Suprapubic skin (tissue), 4 donors: Measurements from ENCODE around the gene MTFR1L.

Experiments
- EP300 ChIP-seq: sonication (generic); formaldehyde crosslinking; IDR thresholded peaks from one replicate; pipeline ENCODE4 v1.6.1; 2017; ENCODE audit warnings: antibody characterized with exemption
- POLR2A ChIP-seq, 2 donors: fragments of 450-650 bp; IDR thresholded peaks; one replicate each; pipeline ENCODE4 v1.6.1; 2017; ENCODE audit warnings: antibody characterized with exemption in 2 of 2, mild to moderate bottlenecking in 2 of 2, moderate library complexity in 2 of 2
- POLR2AphosphoS5 ChIP-seq, 3 donors: sonication (generic); formaldehyde crosslinking; IDR thresholded peaks; one replicate each; pipeline ENCODE4 v1.6.1; 2017; ENCODE audit warnings: antibody characterized with exemption in 3 of 3
- TF ChIP-seq, protein P1 (sequence below), 2 donors: fragments of 200-600 bp in 1 of 2; fragments of 450-650 bp in 1 of 2; sonication (generic) in 1 of 2; IDR thresholded peaks; one replicate each; pipeline ENCODE4 v1.5.1; 2016 to 2019; ENCODE audit warnings: antibody characterized with exemption in 2 of 2, mild to moderate bottlenecking in 1 of 2, moderate library complexity in 1 of 2

DNA sequence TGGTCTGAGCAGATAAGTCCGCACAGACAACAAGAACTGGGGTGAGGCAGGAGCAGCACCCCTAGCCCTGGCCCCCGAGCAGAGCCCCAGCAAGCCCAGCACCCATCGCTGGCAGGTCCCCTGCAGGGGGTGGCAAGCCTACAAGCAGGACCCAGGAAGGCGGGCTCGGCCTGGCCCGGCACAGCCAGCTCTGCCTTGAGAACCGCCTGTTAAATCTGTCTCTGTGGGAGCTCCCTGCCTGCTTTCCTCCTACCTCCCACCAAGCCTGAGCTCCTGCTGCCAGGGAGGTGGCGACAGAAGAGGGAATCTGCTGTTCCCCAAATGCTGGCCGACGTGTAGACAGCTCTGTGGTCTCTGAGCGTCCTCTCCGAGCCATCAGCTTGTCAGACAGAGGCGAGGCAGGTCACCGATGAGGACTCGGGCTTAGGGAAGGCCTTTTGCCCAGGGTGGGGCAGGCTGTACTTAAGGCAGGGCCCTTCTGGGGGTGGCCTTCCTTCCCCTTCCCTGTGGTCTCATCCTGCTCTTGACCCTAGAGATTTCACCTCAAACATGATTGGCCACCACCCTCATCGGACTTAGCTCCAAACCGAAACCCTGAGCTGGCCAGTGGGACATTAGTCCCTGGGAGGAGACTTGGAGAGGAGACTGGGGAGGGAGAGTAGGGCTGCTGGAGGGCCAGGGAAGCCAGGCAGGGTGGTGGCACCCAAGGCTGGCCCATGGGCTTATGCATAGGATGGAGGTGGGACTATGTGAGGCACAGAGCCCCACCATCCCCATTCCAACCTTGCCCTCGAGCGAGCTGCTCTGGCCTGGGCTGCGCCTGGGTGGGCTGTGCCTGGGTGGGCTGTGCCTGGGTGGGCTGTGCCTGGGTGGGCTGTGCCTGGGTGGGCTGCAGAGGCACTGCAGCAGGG is 12.0 kb upstream of the MTFR1L start:
- TF ChIP-seq, protein P1, sequence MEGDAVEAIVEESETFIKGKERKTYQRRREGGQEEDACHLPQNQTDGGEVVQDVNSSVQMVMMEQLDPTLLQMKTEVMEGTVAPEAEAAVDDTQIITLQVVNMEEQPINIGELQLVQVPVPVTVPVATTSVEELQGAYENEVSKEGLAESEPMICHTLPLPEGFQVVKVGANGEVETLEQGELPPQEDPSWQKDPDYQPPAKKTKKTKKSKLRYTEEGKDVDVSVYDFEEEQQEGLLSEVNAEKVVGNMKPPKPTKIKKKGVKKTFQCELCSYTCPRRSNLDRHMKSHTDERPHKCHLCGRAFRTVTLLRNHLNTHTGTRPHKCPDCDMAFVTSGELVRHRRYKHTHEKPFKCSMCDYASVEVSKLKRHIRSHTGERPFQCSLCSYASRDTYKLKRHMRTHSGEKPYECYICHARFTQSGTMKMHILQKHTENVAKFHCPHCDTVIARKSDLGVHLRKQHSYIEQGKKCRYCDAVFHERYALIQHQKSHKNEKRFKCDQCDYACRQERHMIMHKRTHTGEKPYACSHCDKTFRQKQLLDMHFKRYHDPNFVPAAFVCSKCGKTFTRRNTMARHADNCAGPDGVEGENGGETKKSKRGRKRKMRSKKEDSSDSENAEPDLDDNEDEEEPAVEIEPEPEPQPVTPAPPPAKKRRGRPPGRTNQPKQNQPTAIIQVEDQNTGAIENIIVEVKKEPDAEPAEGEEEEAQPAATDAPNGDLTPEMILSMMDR (IDR thresholded peaks at IDR 0.05), result no peak
- TF ChIP-seq POLR2A (IDR thresholded peaks at IDR 0.05) (no peak), EP300 (no peak), POLR2AphosphoS5 (IDR thresholded peaks at IDR 0.05) (no peak)
